ENCODE results near the gene HMGN5.

Gene HMGN5

GRCh38 chrX:81202456-81202819 lies 725 bp upstream of the HMGN5 start:
- peak overlapping the region; percentile 52; the same call in 1 of the 2 replicates for H3K27ac ChIP-seq
- TF ChIP-seq ZFX (IDR thresholded peaks at IDR 0.05) (no peak), CTCF (conservative IDR thresholded peaks at IDR 0.05) (no peak)

GRCh38 chrX:81201071-81201470 lies 642 bp downstream of the HMGN5 start:
- H3K27ac ChIP-seq, result no peak overlapping the region

GRCh38 chrX:81195712-81196111 lies 6.0 kb downstream of the HMGN5 start:
- TF ChIP-seq ZFX (IDR thresholded peaks at IDR 0.05) (no peak), CTCF (conservative IDR thresholded peaks at IDR 0.05) (peak; percentile 68)
- H3K27ac ChIP-seq, result no peak overlapping the region

More at GRCh38 chrX:81201071-81201470, 642 bp downstream of the HMGN5 start:
- TF ChIP-seq CTCF (conservative IDR thresholded peaks at IDR 0.05) (no peak), ZFX (IDR thresholded peaks at IDR 0.05) (no peak)

GRCh38 chrX:81195259-81195658 lies 6.5 kb downstream of the HMGN5 start:
- TF ChIP-seq ZFX (IDR thresholded peaks at IDR 0.05) (no peak), CTCF (conservative IDR thresholded peaks at IDR 0.05) (no peak)

GRCh38 chrX:81174286-81174685 lies 27.4 kb downstream of the HMGN5 start:
- TF ChIP-seq ZFX (IDR thresholded peaks at IDR 0.05) (no peak), CTCF (conservative IDR thresholded peaks at IDR 0.05) (peak; percentile 37)
- no peak overlapping the region for H3K27ac ChIP-seq

More at GRCh38 chrX:81195259-81195658, 6.5 kb downstream of the HMGN5 start:
- no peak overlapping the region for H3K27ac ChIP-seq

GRCh38 chrX:81168391-81168790 lies 33.3 kb downstream of the HMGN5 start:
- no peak overlapping the region for H3K27ac ChIP-seq
- TF ChIP-seq CTCF (conservative IDR thresholded peaks at IDR 0.05) (no peak), ZFX (IDR thresholded peaks at IDR 0.05) (no peak)

- TF ChIP-seq ZFX (IDR thresholded peaks at IDR 0.05), result no peak
- TF ChIP-seq CTCF (conservative IDR thresholded peaks at IDR 0.05), result no peak
- H3K27ac ChIP-seq, result peak overlapping the region; percentile 34; the same call in 1 of the 2 replicates
These were observed 80.0 kb downstream of the HMGN5 start for GRCh38 chrX:81121513-81122363.

Measured in C4-2B (cell line).